ENCODE data around the gene APEH. TPM values are rescaled to one million over a fixed set of nuclear protein-coding genes. Genes with fewer than 3 reads are reported as not detected.

Gene APEH
- total RNA-seq, 1 experiment from 2014 or later, result 246 TPM

DNA sequence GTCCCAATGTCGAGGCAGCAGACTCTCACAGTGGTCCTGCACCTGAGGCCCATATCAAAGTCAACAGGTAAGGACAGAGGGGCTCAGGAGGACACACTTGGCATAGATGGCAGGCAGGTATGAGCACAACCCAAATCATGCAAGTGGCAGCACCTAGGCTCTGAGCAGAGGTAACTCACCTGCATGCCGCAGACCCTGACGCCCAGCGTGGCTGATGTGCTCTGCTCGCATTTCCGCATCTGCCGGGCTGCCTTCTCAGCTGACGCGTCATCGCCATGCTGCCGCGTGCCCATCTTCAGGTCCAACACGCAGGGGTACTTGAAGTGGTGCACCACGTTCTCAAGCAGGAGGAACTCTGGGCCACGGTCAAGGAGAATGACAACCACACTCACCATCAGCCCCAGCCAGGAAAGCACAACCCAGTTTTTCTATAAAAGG is 53.8 kb downstream of the APEH start (continued):
- TF ChIP-seq, protein P1, sequence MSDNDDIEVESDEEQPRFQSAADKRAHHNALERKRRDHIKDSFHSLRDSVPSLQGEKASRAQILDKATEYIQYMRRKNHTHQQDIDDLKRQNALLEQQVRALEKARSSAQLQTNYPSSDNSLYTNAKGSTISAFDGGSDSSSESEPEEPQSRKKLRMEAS (IDR thresholded peaks at IDR 0.05), result no peak
- no peak for TF ChIP-seq YY1 (IDR thresholded peaks at IDR 0.05; ENCODE audit: extremely low read depth, insufficient replicate concordance, low read depth, low read length)

DNA sequence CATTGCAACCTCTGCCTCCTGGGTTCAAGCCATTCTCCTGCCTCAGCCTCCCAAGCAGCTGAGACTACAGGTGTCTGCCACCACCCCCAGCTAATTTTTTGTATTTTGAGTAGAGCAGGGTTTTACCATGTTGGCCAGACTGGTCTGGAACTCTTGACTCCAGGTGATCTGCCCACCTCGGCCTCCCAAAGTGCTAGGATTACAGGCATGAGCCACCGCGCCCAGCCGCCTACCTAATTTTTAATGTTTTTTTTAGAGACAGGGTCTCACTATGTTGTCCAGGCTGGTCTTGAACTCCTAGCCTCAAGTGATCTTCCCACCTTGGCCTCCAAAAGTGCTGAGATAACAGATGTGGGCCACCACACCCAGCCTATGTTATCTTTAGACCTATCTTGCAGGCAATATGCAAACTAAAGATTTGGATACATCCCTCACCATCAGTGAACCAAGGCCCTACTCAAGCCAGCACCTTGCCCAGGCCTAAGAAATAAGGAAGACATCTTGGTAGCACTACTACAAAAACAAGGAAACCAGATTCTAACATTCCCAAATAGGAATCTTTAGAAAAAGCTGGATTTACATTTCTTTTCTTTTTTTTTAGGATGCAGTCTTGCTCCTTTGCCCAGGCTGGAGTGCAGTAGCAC is 55.9 kb downstream of the APEH start:
- no peak for ATAC-seq
- ChIA-PET POLR2A (no interaction called here), CTCF (no interaction called here), RAD21 (ENCODE audit: low non-redundant PET in 1 of 2, low total read pairs in 2 of 2, uncharacterized antibody in 2 of 2, unreplicated experiment in 2 of 2) (no interaction called here)
- H4K20me1 ChIP-seq (ENCODE audit: insufficient read depth), result no peaks in the 10 kb centered on the region
- TF ChIP-seq CEBPB (IDR thresholded peaks at IDR 0.05; ENCODE audit: low read depth), result no peak
- TF ChIP-seq ZNF274 (IDR thresholded peaks at IDR 0.05; ENCODE audit: low read depth, low read length), result no peak
- TF ChIP-seq, protein P2, sequence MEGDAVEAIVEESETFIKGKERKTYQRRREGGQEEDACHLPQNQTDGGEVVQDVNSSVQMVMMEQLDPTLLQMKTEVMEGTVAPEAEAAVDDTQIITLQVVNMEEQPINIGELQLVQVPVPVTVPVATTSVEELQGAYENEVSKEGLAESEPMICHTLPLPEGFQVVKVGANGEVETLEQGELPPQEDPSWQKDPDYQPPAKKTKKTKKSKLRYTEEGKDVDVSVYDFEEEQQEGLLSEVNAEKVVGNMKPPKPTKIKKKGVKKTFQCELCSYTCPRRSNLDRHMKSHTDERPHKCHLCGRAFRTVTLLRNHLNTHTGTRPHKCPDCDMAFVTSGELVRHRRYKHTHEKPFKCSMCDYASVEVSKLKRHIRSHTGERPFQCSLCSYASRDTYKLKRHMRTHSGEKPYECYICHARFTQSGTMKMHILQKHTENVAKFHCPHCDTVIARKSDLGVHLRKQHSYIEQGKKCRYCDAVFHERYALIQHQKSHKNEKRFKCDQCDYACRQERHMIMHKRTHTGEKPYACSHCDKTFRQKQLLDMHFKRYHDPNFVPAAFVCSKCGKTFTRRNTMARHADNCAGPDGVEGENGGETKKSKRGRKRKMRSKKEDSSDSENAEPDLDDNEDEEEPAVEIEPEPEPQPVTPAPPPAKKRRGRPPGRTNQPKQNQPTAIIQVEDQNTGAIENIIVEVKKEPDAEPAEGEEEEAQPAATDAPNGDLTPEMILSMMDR (IDR thresholded peaks at IDR 0.05 in 2 of 3, conservative IDR thresholded peaks at IDR 0.05 in 1 of 3; ENCODE audit: borderline replicate concordance in 1 of 3, insufficient read depth in 1 of 3, low read depth in 2 of 3, low read length in 2 of 3), result no peak
- TF ChIP-seq, protein P3, sequence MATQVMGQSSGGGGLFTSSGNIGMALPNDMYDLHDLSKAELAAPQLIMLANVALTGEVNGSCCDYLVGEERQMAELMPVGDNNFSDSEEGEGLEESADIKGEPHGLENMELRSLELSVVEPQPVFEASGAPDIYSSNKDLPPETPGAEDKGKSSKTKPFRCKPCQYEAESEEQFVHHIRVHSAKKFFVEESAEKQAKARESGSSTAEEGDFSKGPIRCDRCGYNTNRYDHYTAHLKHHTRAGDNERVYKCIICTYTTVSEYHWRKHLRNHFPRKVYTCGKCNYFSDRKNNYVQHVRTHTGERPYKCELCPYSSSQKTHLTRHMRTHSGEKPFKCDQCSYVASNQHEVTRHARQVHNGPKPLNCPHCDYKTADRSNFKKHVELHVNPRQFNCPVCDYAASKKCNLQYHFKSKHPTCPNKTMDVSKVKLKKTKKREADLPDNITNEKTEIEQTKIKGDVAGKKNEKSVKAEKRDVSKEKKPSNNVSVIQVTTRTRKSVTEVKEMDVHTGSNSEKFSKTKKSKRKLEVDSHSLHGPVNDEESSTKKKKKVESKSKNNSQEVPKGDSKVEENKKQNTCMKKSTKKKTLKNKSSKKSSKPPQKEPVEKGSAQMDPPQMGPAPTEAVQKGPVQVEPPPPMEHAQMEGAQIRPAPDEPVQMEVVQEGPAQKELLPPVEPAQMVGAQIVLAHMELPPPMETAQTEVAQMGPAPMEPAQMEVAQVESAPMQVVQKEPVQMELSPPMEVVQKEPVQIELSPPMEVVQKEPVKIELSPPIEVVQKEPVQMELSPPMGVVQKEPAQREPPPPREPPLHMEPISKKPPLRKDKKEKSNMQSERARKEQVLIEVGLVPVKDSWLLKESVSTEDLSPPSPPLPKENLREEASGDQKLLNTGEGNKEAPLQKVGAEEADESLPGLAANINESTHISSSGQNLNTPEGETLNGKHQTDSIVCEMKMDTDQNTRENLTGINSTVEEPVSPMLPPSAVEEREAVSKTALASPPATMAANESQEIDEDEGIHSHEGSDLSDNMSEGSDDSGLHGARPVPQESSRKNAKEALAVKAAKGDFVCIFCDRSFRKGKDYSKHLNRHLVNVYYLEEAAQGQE (IDR thresholded peaks at IDR 0.05; ENCODE audit: low read depth), result no peak
- TF ChIP-seq ZFX (IDR thresholded peaks at IDR 0.05), result no peak
- TF ChIP-seq POLR2A (IDR thresholded peaks at IDR 0.05; ENCODE audit: borderline replicate concordance, extremely low read depth, insufficient read depth, insufficient read length), result no peak
- no peak for TF ChIP-seq EZH2 (IDR thresholded peaks at IDR 0.05)
- no peak for TF ChIP-seq TCF7L2 (IDR thresholded peaks at IDR 0.05; ENCODE audit: borderline replicate concordance, extremely low read depth, insufficient read depth, insufficient read length)
- TF ChIP-seq SP1 (IDR thresholded peaks at IDR 0.05; ENCODE audit: low read depth), result no peak
- TF ChIP-seq FOSL1 (IDR thresholded peaks at IDR 0.05; ENCODE audit: low read depth), result no peak
- no peak for TF ChIP-seq CBX3 (IDR thresholded peaks at IDR 0.05; ENCODE audit: low read depth)
- no peak for TF ChIP-seq POLR2AphosphoS5 (IDR thresholded peaks at IDR 0.05; ENCODE audit: low read depth, low read length)
- TF ChIP-seq, protein P4, sequence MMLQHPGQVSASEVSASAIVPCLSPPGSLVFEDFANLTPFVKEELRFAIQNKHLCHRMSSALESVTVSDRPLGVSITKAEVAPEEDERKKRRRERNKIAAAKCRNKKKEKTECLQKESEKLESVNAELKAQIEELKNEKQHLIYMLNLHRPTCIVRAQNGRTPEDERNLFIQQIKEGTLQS (IDR thresholded peaks at IDR 0.05), result no peak
- no peak for TF ChIP-seq ELF1 (IDR thresholded peaks at IDR 0.05; ENCODE audit: borderline replicate concordance, low read depth)
- TF ChIP-seq, protein P5, sequence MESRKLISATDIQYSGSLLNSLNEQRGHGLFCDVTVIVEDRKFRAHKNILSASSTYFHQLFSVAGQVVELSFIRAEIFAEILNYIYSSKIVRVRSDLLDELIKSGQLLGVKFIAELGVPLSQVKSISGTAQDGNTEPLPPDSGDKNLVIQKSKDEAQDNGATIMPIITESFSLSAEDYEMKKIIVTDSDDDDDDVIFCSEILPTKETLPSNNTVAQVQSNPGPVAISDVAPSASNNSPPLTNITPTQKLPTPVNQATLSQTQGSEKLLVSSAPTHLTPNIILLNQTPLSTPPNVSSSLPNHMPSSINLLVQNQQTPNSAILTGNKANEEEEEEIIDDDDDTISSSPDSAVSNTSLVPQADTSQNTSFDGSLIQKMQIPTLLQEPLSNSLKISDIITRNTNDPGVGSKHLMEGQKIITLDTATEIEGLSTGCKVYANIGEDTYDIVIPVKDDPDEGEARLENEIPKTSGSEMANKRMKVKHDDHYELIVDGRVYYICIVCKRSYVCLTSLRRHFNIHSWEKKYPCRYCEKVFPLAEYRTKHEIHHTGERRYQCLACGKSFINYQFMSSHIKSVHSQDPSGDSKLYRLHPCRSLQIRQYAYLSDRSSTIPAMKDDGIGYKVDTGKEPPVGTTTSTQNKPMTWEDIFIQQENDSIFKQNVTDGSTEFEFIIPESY (IDR thresholded peaks at IDR 0.05; ENCODE audit: extremely low read depth, insufficient replicate concordance, low read length), result no peak
- no peaks in the 10 kb centered on the region for H3K9me2 ChIP-seq (ENCODE audit: insufficient read depth)
- H3K4me2 ChIP-seq (ENCODE audit: low read length), result no peak overlapping the region
- H2AFZ ChIP-seq (ENCODE audit: low read depth, low read length, poor library complexity, severe bottlenecking), result no peak overlapping the region
- H3K27me3 ChIP-seq (ENCODE audit: insufficient read depth, low read length), result no peaks in the 10 kb centered on the region
- peaks cover 0 to 3% of the 10 kb centered on the region in 2 experiments; a peak in 1 of 4 replicates for H3K4me1 ChIP-seq (ENCODE audit: control insufficient read depth in 1 of 2, insufficient read depth in 2 of 2, low read length in 2 of 2)
- H3K9ac ChIP-seq (ENCODE audit: low read length), result no peak overlapping the region
- intact Hi-C loops (cut with micrococcal nuclease), result no loop called here
- H3K27ac ChIP-seq (ENCODE audit: low read depth, low read length), result no peak overlapping the region
- peaks cover 8% of the 10 kb centered on the region; the same call in 1 of the 2 replicates for H3K79me2 ChIP-seq (ENCODE audit: insufficient read depth, low read length)
- no peak for DNase-seq (ENCODE audit: low read depth, low spot score)
- no TSS peak for BruUV-seq (replicated peaks)
- H3K36me3 ChIP-seq (ENCODE audit: control insufficient read depth in 1 of 2, insufficient read depth in 2 of 2, low read length in 2 of 2), result peaks cover 15 to 23% of the 10 kb centered on the region in 2 experiments; a peak in 3 of 4 replicates
- no peak overlapping the region for H3K4me3 ChIP-seq (replicated peaks in 1 of 2; ENCODE audit: low read depth in 1 of 2, low read length in 2 of 2)
- no peaks in the 10 kb centered on the region for H3K9me3 ChIP-seq (ENCODE audit: control insufficient read depth in 1 of 2, insufficient read depth in 1 of 2, low read depth in 1 of 2, low read length in 2 of 2)

All from HCT116 (cell line).